Smooth muscle cell (in vitro differentiated cells): ENCODE measurements around the gene INCA1. TPM values are rescaled to one million over a fixed set of nuclear protein-coding genes. Genes with fewer than 3 reads are reported as not detected.

Experiments
- DNase-seq: peaks from one replicate; lab custom pipeline; 2025; ENCODE audit not compliant: unreplicated experiment; lab: John Stamatoyannopoulos, UW
- H2AFZ ChIP-seq: fragments of 200-600 bp; sonication (generic); 2 replicates; pipeline ENCODE4 v1.6.0; 2016; ENCODE audit warnings: antibody characterized with exemption, low read depth, mild to moderate bottlenecking
- H3F3A ChIP-seq: fragments of 200-600 bp; sonication (generic); 2 replicates; pipeline ENCODE4 v1.6.0; 2017; ENCODE audit warnings: antibody characterized with exemption, low read depth
- H3K27ac ChIP-seq: fragments of 200-600 bp; sonication (generic); 2 replicates; pipeline ENCODE4 v1.5.1; 2016; ENCODE audit warnings: low read depth, mild to moderate bottlenecking
- H3K27me3 ChIP-seq: fragments of 200-600 bp; sonication (generic); 2 replicates; pipeline ENCODE4 v1.6.1; 2016; ENCODE audit warnings: low read depth, mild to moderate bottlenecking
- H3K36me3 ChIP-seq: fragments of 200-600 bp; sonication (generic); 2 replicates; pipeline ENCODE4 v1.5.1; 2016; ENCODE audit warnings: low read depth
- H3K4me1 ChIP-seq: fragments of 200-600 bp; sonication (generic); 2 replicates; pipeline ENCODE4 v1.5.1; 2016; ENCODE audit warnings: low read depth
- H3K4me2 ChIP-seq: fragments of 200-600 bp; sonication (generic); 2 replicates; pipeline ENCODE4 v1.6.0; 2016; ENCODE audit warnings: mild to moderate bottlenecking
- H3K4me3 ChIP-seq: fragments of 200-600 bp; sonication (generic); 2 replicates; pipeline ENCODE4 v1.5.1; 2016; ENCODE audit warnings: mild to moderate bottlenecking
- H3K79me2 ChIP-seq: fragments of 200-600 bp; sonication (generic); 2 replicates; pipeline ENCODE4 v1.6.0; 2016; ENCODE audit warnings: low read depth, mild to moderate bottlenecking
- H3K9ac ChIP-seq: fragments of 200-600 bp; sonication (generic); 2 replicates; pipeline ENCODE4 v1.6.0; 2016; ENCODE audit warnings: low read depth
- H3K9me3 ChIP-seq: fragments of 200-600 bp; sonication (generic); replicated peaks from 2 replicates; pipeline ENCODE4 v1.5.1; 2016; ENCODE audit warnings: low read depth
- H4K20me1 ChIP-seq: fragments of 200-600 bp; sonication (generic); 2 replicates; pipeline ENCODE4 v1.6.0; 2016; ENCODE audit warnings: low read depth
- CTCF ChIP-seq: fragments of 200-600 bp; sonication (generic); IDR thresholded peaks from 2 replicates; pipeline ENCODE4 v1.5.1; 2017; ENCODE audit warnings: borderline replicate concordance, mild to moderate bottlenecking, antibody characterized with exemption; ENCODE audit not compliant: insufficient read depth, poor library complexity, severe bottlenecking
- WGBS: methylation state at CpG from one replicate; pipeline ENCODE4 v1.1.7; 2016; ENCODE audit warnings: low lambda C conversion rate; 5-methylcytosine and 5-hydroxymethylcytosine counted together
- polyA plus RNA-seq: library from polyadenylated mRNA; unstranded; fragments of >200 nt; fragmentation: Nextera tagmentation; extraction: Ambion mirVana; gene quantifications from 2 replicates; pipeline ENCODE4 v1.2.1, GENCODE V29; 2016
- total RNA-seq: library from RNA; depleted of rRNA; stranded (reverse); fragments of >200 nt; gene quantifications from 2 replicates; pipeline ENCODE4 v1.2.3, GENCODE V29; 2014

INCA1 gene
- total and polyA plus RNA-seq, 2 experiments from 2014 or later, result 1.4 TPM; not detected in 1

DNA sequence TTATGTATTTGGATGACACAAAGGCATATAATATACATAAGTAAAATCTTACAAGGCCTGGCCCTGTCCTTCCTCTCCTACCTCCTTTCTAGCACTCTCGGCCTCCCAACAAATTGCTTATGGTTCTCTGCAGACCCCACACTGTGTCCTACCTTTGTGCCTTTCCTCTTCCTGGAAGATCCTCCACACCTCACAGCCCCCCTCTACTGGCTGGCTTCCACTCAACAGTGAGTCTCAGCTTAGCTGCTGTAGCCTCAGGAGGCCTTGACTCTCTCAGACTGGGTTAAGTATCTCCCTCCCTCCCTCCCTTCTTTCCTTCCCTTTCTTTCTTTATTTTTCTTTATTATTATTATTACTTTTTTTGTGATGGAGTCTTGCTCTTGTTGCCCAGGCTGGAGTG is 46.2 kb upstream of the INCA1 start:
- no peaks in the 10 kb centered on the region for H3K9me3 ChIP-seq
- DNase-seq, result no peak
- no peak overlapping the region for H3K27ac ChIP-seq
- H3K27me3 ChIP-seq, result no peaks in the 10 kb centered on the region
- WGBS, result 100% methylated on average over 1 of the region's 1 CpG
- H4K20me1 ChIP-seq, result no peaks in the 10 kb centered on the region
- no peaks in the 10 kb centered on the region for H3K36me3 ChIP-seq
- no peak for TF ChIP-seq CTCF
- H3K4me3 ChIP-seq, result no peak overlapping the region
- H3K79me2 ChIP-seq, result no peaks in the 10 kb centered on the region
- H3K4me1 ChIP-seq, result no peaks in the 10 kb centered on the region
- no peak overlapping the region for H3K9ac ChIP-seq
- no peak overlapping the region for H3K4me2 ChIP-seq
- no peak overlapping the region for H2AFZ ChIP-seq
- no peaks in the 10 kb centered on the region for H3F3A ChIP-seq

DNA sequence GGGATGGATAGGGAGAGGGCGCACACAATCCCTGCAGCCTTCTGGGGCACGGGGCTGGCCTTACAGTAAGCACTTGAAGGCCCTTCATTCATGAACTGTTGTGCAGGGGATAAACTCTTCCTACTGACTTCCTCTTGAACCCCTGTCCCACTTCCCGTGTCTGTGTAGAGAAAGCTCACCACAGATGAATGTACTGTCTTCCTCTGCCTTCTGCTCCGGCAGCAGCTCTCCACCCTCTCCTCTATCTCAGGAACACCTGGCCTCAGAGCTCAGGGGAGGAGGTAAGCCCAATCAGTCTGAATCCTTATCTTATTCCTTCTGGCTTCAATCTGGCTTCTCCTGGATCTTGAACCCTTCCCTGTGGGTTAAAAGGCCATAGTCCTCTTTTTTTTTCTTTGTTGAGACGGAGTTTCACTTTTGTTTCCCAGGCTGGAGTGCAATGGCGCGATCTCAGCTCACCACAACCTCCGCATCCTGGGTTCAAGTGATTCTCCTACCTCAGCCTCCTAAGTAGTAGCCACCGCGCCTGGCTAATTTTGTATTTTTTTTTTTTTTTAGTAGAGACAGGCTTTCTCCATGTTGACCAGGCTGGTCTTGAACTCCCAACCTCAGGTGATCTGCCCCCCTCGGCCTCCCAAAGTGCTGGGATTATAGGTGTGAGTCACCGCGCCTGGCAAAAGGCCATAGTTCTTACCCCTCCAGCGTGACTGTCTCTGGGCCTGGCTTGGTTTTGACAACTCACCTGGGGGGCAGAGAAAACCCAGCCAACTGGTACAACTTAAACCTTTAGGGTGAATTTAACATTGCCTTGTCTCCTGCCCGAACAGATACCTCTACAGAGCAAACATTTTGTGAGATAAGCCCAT is 45.1 kb upstream of the INCA1 start:
- H3K27ac ChIP-seq, result no peak overlapping the region

GRCh38 chr17:5035315-5035714 is 38.0 kb upstream of the INCA1 start, which contains the start of gene SLC52A1:
TSS of gene SLC52A1 (minus strand) at chr17:5035426. CDS start at chr17:5034606, 820 bp downstream.
- H2AFZ ChIP-seq, result no peak within 1 kb of the TSS
- no peak within 1 kb of the TSS for H3K9ac ChIP-seq
- H3K27ac ChIP-seq, result no peak within 1 kb of the TSS

More for the DNA sequence above, 45.1 kb upstream of the INCA1 start:
- Histone ChIP-seq H3K4me3 (no peak overlapping the region), H3K27me3 (no peaks in the 10 kb centered on the region), H3K79me2 (no peaks in the 10 kb centered on the region), H3K4me2 (no peak overlapping the region), H3K9me3 (no peaks in the 10 kb centered on the region), H4K20me1 (no peaks in the 10 kb centered on the region), H3K4me1 (no peaks in the 10 kb centered on the region), H2AFZ (no peak overlapping the region), H3K36me3 (no peaks in the 10 kb centered on the region), H3K9ac (no peak overlapping the region), H3F3A (no peaks in the 10 kb centered on the region)
- DNase-seq, result no peak
- WGBS, result 92% methylated on average over 15 of the region's 15 CpGs
- no peak for TF ChIP-seq CTCF

More at GRCh38 chr17:5035315-5035714, 38.0 kb upstream of the INCA1 start, which contains the start of gene SLC52A1:
- H3F3A ChIP-seq, result no peaks in the 10 kb centered on the region
- DNase-seq, result no peak
- no peaks in the 10 kb centered on the region for H4K20me1 ChIP-seq
- no peaks in the 10 kb centered on the region for H3K36me3 ChIP-seq
- peak within 1 kb of the TSS; percentile 38 for H3K4me3 ChIP-seq
- H3K4me2 ChIP-seq, result peak within 1 kb of the TSS; percentile 75
- peaks cover 21% of the 10 kb centered on the region for H3K27me3 ChIP-seq
- H3K9me3 ChIP-seq, result no peaks in the 10 kb centered on the region
- no peak for TF ChIP-seq CTCF
- no peaks in the 10 kb centered on the region for H3K79me2 ChIP-seq
- no peaks in the 10 kb centered on the region for H3K4me1 ChIP-seq
- WGBS, result 22% methylated on average over 23 of the region's 24 CpGs
